Measurements from ENCODE around the gene DYSF. TPM values are rescaled to one million over a fixed set of nuclear protein-coding genes. Genes with fewer than 3 reads are reported as not detected.

The DYSF gene
- total RNA-seq, 2 experiments from 2014 or later = not detected

- Histone ChIP-seq H3K9me2 (ENCODE audit: insufficient read depth, low read length) (no peaks in the 10 kb centered on the region), H3K36me3 (ENCODE audit: insufficient read depth, low read length) (no peaks in the 10 kb centered on the region), H2AFZ (ENCODE audit: low read length) (no peak overlapping the region), H3K4me2 (ENCODE audit: low read length) (no peak overlapping the region), H3K9me3 (ENCODE audit: low read length) (no peaks in the 10 kb centered on the region), H3K4me3 (ENCODE audit: low read depth, low read length, poor library complexity, severe bottlenecking) (no peak overlapping the region), H3K4me1 (ENCODE audit: insufficient read depth, low read length, poor library complexity, severe bottlenecking) (no peaks in the 10 kb centered on the region), H3K79me2 (ENCODE audit: insufficient read depth, low read depth, low read length) (no peaks in the 10 kb centered on the region), H3K27ac (ENCODE audit: low read depth, low read length, poor library complexity, severe bottlenecking) (no peak overlapping the region), H4K20me1 (ENCODE audit: insufficient read depth, low read length) (no peaks in the 10 kb centered on the region)
- DNase-seq (ENCODE audit: low spot score) = no peak
- intact Hi-C loops (cut with micrococcal nuclease; ENCODE audit: unreplicated experiment) = no loop called here
- TF ChIP-seq EZH2phosphoT487 (IDR thresholded peaks at IDR 0.05; ENCODE audit: borderline replicate concordance, low read depth, low read length) (no peak), CTCF (conservative IDR thresholded peaks at IDR 0.05; ENCODE audit: low read length) (no peak)
- CTCF ChIA-PET (ENCODE audit: unreplicated experiment) = no interaction called here
- no TSS peak for BruUV-seq (replicated peaks)
- POLR2A ChIA-PET = no interaction called here
Measured at GRCh38 chr2:71612581-71613402, 159.4 kb downstream of the DYSF start.

DNA sequence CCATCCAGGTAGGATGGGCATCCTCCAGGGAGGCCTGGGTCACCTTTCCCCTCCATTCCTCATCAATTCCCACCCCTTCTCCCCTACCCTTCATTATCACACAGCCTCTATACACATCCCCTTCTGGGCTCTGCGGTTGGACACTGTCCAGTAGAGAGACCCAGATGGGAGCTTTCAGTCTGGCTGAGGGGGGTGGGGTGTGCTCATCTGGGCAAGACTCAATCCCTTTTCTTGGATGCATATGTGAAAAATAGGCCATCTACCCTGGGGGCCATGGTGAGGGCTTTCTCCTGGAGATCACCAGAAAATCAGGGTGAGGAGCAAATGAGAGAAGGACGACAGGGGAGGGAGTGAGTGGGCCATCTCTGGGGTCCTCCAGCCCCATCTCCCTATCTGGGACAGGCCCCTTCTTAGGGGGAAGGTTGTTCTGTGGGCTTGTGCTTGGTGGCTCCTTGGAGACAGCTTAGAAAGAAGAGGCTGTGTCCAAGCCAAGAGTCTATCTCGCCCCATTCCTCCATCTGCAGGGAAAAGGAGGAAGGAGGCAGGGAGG is 160.1 kb downstream of the DYSF start:
- H3K79me2 ChIP-seq (ENCODE audit: insufficient read depth, low read depth, low read length) = no peaks in the 10 kb centered on the region
- H3K27ac ChIP-seq (ENCODE audit: low read depth, low read length, poor library complexity, severe bottlenecking) = no peak overlapping the region
- H3K9me3 ChIP-seq (ENCODE audit: low read length) = no peaks in the 10 kb centered on the region
- no TSS peak for BruUV-seq (replicated peaks)
- no peak overlapping the region for H3K4me3 ChIP-seq (ENCODE audit: low read depth, low read length, poor library complexity, severe bottlenecking)
- no peaks in the 10 kb centered on the region for H3K9me2 ChIP-seq (ENCODE audit: insufficient read depth, low read length)
- H3K4me2 ChIP-seq (ENCODE audit: low read length) = no peak overlapping the region
- no peak overlapping the region for H2AFZ ChIP-seq (ENCODE audit: low read length)
- TF ChIP-seq CTCF (conservative IDR thresholded peaks at IDR 0.05; ENCODE audit: low read length) = no peak
- TF ChIP-seq EZH2phosphoT487 (IDR thresholded peaks at IDR 0.05; ENCODE audit: borderline replicate concordance, low read depth, low read length) = no peak
- H4K20me1 ChIP-seq (ENCODE audit: insufficient read depth, low read length) = no peaks in the 10 kb centered on the region
- no peaks in the 10 kb centered on the region for H3K36me3 ChIP-seq (ENCODE audit: insufficient read depth, low read length)
- intact Hi-C loops (cut with micrococcal nuclease; ENCODE audit: unreplicated experiment) = no loop called here
- ChIA-PET POLR2A (no interaction called here), CTCF (ENCODE audit: unreplicated experiment) (no interaction called here)
- H3K4me1 ChIP-seq (ENCODE audit: insufficient read depth, low read length, poor library complexity, severe bottlenecking) = no peaks in the 10 kb centered on the region
- DNase-seq (ENCODE audit: low spot score) = no peak
